ENCODE measurements around the gene LRRC52.

DNA sequence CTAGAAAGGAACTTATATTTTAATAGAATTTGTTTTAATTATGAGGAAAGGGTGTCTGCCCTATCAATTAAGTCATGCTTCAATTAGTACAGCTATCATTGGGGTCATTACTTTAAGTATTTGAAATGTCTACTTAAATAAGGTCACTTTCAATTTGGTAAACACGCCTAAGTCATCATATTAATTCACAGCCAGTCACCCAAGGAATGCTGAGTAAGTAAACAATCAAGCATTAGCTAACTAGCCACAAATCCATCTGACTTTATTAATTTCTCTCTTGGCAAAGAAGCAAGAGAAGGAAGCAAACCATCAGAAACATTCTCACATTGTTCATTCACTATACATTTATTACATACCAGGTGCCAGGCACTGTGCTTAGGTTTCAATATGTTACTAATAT, 1.2 kb upstream of the LRRC52 start:
- no peak for TF ChIP-seq EZH2 (IDR thresholded peaks at IDR 0.05; ENCODE audit: borderline replicate concordance, low read length)
- TF ChIP-seq, protein P1, sequence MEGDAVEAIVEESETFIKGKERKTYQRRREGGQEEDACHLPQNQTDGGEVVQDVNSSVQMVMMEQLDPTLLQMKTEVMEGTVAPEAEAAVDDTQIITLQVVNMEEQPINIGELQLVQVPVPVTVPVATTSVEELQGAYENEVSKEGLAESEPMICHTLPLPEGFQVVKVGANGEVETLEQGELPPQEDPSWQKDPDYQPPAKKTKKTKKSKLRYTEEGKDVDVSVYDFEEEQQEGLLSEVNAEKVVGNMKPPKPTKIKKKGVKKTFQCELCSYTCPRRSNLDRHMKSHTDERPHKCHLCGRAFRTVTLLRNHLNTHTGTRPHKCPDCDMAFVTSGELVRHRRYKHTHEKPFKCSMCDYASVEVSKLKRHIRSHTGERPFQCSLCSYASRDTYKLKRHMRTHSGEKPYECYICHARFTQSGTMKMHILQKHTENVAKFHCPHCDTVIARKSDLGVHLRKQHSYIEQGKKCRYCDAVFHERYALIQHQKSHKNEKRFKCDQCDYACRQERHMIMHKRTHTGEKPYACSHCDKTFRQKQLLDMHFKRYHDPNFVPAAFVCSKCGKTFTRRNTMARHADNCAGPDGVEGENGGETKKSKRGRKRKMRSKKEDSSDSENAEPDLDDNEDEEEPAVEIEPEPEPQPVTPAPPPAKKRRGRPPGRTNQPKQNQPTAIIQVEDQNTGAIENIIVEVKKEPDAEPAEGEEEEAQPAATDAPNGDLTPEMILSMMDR (IDR thresholded peaks at IDR 0.05; ENCODE audit: low read length), result no peak

All from OCI-LY1 (cell line).